GM19193 (cell line): Measurements from ENCODE around the gene TIMM29.

ENCODE experiments used
- POLR2A ChIP-seq: IDR thresholded peaks from 4 replicates; pipeline ENCODE4 v1.6.1; 2011; ENCODE audit not compliant: insufficient read depth, insufficient read length; ENCODE audit errors: extremely low read depth

The TIMM29 gene

DNA sequence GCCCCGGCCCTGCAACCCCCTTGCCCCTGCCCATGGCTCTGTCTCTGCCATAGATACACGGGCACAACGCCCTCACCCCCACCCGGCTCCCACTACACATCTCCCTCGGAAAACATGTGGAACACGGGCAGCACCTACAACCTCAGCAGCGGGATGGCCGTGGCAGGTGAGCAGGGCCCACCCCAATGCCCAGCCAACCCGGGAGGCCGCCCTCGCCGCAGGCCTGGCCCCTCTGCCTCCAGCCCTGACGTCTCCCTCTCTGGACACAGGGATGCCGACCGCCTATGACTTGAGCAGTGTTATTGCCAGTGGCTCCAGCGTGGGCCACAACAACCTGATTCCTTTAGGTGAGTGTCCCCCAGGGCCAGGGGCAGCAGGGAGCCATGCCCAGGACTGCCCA, 7.8 kb upstream of the TIMM29 start:
- no peak for TF ChIP-seq POLR2A

- no peak for TF ChIP-seq POLR2A
Measured at GRCh38 chr19:10921199-10921909, 7.3 kb upstream of the TIMM29 start.

GRCh38 chr19:10921910-10922637, 6.5 kb upstream of the TIMM29 start:
- TF ChIP-seq POLR2A: no peak

DNA sequence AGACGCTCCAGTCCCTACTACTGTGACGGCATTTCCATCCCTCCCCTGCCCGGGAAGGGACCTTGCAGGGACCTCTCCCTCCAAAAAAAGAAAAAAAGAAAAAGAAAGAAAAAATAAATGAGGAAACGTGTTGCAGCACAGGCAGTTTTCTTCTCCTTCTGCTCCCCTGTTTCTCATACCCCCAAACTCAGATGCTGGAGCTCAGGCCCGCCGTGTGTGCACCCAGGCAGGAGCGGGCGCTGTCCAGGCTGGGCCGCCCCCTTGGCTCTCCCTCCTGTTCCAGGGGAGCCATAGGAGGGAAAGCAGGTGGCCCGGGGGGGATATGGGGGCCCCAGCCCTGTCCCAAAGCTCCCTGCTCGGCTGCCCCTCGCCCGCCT, 6.0 kb upstream of the TIMM29 start:
- peak; percentile 16 for TF ChIP-seq POLR2A

- TF ChIP-seq POLR2A: no peak
Measured at GRCh38 chr19:10923260-10924112, 5.1 kb upstream of the TIMM29 start.

- TF ChIP-seq POLR2A: no peak
Measured at GRCh38 chr19:10924597-10924996, 4.0 kb upstream of the TIMM29 start.

DNA sequence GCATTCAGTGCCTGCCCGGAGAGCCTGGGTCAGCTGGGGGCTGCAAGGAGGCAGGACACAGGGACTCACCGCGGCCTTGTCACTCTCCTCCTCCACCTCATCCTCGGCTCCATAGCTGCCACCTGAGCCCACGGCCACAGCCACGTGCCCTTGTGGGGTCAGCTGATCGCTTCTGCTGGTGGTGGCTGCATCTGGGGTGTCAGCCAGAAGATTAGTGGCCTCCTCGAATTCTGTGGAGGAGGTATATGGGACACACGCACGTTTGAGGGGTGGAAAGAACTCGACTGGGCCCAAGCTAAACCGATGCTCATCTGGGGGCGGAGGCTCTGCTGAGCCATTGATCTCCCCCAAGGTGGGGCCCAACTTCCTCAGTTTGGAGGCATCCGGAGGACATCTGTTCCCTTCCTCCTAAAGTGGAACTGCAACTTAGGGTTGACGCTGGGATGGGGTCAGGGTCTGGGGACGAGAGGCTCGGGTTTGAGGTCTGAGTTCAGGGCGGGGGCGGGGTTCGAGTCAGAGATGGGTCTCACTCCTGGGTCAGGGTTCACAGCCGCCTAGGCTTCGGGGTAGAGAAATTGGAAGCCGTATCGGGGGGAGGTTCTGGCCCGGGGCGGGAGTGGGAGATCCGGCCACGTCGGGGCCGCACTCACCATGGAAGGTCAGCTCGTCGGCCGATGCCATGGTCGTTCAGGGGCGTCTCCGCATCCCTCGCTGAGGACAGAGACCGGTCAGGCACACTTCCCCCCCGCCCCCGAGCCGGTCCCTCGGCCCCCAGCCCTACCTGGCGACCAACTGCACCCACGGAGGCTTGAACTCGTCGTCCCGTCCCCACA, 665 bp upstream of the TIMM29 start:
- TF ChIP-seq POLR2A: no peak

- TF ChIP-seq POLR2A: no peak
Measured at GRCh38 chr19:10929402-10929794, 787 bp downstream of the TIMM29 start.

DNA sequence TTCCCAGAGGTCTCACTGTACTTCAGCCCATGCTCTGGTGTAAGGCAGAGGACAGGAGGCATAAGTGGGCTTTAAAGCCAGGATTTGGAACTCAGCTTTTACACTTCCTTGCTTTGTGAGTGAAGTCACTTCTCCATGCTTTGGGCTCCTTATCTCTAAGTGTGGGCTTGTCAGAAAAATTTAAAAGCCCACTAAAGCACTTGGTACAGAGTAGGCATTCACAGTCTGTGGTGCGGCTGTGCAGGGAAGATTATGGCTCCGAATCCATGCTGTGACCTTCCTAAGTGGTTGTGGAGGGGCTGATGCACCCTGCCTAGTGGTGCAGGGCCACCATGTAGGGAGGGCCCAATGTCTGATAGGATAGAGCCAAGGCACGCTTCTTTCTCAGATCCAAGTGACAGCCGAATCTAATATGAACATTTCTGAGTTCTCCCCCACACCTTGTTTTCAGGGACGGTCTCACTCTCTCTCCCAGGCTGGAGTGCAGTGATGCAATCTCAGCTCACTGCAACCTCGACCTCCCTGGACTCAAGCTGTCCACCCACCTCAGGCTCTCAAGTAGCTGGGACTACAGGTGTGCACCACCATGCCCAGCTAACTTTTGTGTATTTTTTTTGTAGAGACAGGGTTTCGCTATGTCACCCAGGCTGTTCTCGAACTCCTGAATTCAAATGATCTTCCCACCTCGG, 6.9 kb downstream of the TIMM29 start:
- no peak for TF ChIP-seq POLR2A

DNA sequence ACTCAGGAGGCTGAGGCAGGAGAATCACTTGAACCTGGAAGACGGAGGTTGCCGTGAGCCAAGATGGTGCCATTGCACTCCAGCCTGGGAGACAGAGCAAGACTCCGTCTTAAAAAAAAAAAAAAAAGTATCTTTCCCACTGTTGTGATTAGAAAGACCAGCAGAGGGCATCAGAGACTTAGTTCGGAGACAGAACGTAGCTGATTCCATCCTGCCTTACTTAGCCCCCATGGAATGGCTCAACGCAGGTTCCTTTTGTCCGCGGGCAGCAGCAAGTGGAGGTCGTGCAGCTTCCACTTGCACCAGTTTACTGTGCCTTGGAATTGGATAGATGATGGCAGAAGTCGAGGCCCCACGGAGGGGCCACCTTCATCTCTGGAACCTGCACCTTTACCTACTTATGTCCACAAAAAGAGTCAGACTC, 8.1 kb downstream of the TIMM29 start:
- TF ChIP-seq POLR2A: no peak

GRCh38 chr19:10945264-10945663, 16.7 kb downstream of the TIMM29 start:
- no peak for TF ChIP-seq POLR2A

- no peak for TF ChIP-seq POLR2A
Measured at GRCh38 chr19:10946958-10947657, 18.5 kb downstream of the TIMM29 start.

DNA sequence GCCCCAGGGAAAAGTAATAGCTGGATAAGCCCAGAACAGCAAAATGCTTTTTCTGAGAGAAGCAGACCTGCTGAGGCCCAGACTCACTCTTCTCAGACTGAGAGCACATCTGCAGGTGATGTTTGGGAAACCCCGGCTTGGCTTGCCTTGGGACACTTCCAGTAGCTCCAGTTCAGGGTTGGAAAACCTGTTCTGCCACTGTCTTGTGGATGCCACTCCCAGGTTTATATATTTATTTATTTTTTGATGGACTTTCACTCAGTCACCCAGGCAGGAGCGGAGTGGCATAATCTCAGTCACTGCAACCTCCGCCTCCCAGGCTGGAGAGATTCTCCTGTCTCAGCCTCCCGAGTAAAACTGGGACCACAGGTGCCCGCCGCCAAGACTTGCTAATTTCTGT, 24.2 kb downstream of the TIMM29 start:
- no peak for TF ChIP-seq POLR2A
